Inflammatory macrophage treated with lipopolysaccharide for 1 hour (primary cell): Measurements from ENCODE around the gene PHF8.

ENCODE experiments used
- DNase-seq, 2 donors: peaks; one replicate each; pipeline ENCODE4 v3.0.0-alpha.2; 2020 to 2022

Gene PHF8

DNA sequence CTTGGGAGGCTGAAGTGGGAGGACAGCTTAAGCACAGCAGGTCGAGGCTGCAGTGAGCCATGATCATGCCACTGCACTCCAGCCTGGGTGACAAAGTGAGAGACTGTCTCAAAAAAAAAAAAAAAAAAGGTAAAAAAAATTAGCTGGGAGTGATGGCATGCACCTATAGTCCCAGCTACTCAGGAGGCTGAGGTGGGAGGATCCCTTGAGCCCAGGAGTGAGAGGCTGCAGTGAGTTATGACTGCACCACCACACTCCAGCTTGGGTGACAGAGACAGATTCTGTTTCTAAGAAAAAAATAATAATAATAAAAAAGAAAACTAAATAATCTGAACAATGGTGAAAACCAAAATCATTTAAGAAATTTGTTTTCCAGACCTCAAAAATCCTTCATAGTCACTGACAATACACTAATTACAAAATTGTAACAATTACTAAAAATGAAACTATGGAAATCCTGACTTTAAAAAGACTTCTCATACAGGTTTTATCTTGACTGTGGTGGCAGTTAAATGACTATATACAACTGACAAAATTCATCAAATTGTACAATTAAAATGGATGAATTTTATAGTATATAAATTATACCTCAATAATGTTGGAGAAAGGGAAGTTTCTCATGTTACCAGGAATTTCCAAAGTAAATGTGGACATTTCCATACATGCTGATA lies 31.3 kb downstream of the PHF8 start:
- no peak for DNase-seq

DNA sequence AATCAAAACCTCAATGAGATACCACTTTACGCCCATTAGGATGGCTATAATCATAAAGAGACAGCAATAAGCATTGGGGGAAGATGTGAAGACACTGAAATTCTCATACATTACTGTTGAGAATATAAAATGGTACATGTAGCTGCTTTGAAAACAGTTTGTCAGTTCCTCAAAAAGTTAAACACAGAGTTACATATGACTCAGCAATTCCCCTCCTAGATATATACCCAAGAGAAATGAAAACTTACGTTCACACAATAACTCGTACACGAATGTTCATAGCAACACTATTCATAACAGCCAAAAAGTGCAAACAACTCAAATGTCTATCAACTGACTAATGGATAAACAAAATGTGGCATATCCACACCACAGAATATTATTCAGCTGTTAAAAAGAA lies 36.6 kb downstream of the PHF8 start:
- no peak for DNase-seq

DNA sequence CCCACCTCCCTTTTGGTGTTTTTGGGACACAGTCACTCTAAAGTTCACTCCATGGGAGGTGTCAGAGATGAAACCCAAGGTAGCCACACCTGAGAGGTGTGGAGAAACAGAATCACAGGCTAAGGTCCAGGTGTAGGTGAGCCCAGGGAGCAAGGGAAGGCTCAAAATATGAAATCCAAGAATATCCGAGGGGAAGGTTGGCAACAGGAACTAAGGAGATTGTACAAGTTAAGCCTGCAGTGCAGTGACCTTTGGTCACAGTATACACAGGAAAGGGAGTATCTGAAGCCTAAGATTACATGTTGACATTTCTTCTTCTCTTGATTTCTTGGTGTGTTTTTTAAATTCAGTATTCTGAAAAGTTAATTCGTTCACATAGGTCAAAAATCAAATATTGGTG lies 46.5 kb downstream of the PHF8 start:
- DNase-seq = no peak

DNA sequence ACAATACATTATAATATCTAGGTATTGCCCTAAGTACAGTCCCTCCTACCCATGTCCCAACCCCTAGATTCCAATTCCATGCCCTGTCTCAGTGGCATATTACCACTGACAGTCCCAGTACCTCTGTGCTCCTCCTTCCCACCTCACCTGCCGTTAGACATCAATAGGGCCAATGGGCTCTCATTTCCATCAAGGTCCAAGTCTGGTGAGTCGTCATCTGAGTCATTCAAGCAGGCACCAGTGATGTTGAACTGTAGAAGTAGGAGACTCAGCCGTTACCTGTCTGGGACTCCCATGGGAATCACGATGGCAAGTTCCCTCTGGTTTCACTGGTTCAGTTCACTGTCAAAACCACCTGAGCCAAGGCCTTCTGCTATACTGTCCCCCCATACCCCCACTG lies 51.7 kb downstream of the PHF8 start:
- DNase-seq = no peak

- no peak for DNase-seq
Observed at GRCh38 chrX:53990171-53990570, 54.1 kb downstream of the PHF8 start.

- no peak for DNase-seq
Observed at GRCh38 chrX:53984895-53985294, 59.4 kb downstream of the PHF8 start.

- DNase-seq = no peak
Observed at GRCh38 chrX:53974529-53974928, 69.7 kb downstream of the PHF8 start.

DNA sequence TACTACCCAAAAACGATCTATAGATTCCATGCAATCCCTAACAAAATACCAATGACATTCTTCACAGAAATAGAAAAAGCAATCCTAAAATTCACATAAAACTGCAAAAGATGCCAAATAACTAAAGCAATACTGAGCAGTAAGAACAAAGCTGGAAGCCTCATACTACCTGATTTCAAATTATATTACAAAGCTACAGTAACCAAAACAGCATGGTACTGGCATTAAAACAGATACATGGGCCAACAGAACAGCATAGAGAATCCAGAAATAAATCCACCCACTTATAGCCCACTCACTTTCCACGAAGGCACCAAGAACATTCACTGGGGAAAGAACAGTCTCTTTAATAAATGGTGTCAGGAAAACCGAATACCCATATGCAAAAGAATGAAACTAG lies 74.7 kb downstream of the PHF8 start:
- no peak for DNase-seq

- DNase-seq = no peak
Observed at GRCh38 chrX:53950130-53950733, 94.0 kb downstream of the PHF8 start.

- no peak for DNase-seq
Observed at GRCh38 chrX:53940180-53940579, 104.1 kb downstream of the PHF8 start.

DNA sequence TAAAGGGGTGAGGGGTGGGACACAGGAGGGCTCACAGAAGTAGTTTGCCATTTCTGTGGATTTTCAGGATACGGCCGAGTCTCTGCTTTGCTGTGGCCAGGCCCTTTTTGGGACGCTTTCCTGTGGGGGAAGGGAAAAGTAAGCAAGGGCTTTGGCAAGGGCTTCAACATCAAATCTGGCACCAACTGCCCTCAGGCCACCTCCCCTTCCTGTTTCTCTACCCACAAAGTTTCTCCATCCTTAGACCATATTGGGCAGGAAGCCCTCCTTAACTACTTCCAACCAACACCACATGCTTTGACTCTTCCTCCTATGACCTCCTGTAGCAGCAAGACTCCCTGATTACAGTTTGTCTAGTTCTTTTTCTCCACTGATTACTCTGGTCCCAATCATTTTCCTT lies 105.1 kb downstream of the PHF8 start:
- DNase-seq = no peak

- peak in 1 of 2 donors; percentile 19 for DNase-seq
Observed at GRCh38 chrX:53930515-53931380, 113.5 kb downstream of the PHF8 start.

DNA sequence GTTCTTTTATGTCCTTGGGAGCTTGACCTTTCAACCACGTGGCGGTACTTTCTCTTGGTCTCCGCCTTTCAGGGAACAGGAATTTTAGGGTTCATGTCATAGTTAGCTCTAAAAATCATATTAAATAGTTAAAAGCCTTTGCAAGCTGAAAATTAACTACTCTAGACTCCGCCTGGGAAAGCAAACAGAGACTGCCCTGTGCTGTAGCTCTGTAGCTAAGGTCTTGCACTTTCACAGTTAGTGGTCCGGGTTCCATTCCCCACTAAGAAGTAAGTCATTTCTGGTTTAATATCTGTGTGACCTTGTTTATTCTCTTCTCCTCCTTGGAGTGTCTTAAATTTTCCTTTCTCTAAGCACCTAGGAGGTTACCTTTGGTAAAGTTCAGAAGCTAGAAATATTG lies 118.2 kb downstream of the PHF8 start:
- no peak for DNase-seq

- no peak for DNase-seq
Observed at GRCh38 chrX:53918702-53919101, 125.6 kb downstream of the PHF8 start.

DNA sequence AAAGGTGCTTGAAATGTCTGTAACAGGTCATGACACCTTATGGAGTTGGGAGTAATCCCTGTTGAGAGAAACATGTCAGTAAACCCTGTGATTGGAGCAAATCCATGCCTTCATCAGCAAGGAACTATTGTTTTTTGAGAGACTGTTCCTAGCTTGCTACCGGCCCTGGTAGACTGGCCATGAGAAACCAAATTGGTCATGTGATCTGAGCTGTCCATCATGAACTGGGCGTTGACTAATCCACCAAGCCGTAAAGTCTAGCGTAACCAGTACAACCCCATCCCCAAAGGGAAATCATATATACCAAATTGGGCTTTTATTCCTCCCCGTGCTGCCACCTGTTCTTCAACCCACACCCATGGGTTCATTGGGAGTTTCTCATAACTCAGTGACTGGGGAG lies 143.7 kb downstream of the PHF8 start:
- DNase-seq = no peak

GRCh38 chrX:53895270-53895669 lies 149.0 kb downstream of the PHF8 start:
- no peak for DNase-seq
